GM11168 (cell line): ENCODE measurements around the gene GNG11.

Experiments
- in situ Hi-C: fragments of 300-500 bp; cut with MboI; formaldehyde crosslinking; loops from one replicate; pipeline ENCODE4 v1.12.0; 2022; ENCODE audit warnings: low sequenced_read_pairs; ENCODE audit not compliant: unreplicated experiment

The GNG11 gene

DNA sequence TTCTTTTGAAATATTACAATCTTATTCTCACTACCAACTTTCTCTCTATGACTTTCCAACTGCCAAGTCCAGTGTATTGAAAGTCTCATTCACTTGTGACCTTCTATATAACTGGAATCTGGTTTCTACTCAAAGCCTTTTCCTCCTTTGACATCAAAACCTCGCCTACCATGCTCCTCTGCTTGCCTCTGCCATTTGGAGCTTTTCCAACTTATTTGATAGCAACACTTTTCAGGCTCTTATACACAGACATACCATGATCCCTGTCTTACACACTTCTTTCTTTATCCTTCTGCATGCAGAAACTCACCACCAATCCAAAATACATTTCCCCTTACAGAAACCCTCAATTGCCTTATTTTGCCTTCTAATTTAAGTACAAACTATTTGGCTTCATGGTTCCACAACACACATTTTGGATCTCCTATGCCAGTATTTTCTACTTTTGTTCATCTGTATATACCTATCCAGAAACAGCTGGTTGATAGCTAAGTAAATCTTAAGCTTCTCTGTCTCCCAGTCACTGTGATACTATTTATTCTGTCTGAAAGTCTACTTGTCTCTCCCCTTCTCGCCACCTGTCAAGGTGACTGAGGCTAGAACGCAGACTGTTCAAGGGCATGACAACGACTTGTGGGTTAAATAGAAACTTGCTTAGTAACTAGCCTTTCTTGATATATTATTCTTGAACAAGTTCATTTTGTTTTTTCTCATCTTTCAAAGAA lies 22.4 kb downstream of the GNG11 start:
- in situ Hi-C loops: no loop called here

DNA sequence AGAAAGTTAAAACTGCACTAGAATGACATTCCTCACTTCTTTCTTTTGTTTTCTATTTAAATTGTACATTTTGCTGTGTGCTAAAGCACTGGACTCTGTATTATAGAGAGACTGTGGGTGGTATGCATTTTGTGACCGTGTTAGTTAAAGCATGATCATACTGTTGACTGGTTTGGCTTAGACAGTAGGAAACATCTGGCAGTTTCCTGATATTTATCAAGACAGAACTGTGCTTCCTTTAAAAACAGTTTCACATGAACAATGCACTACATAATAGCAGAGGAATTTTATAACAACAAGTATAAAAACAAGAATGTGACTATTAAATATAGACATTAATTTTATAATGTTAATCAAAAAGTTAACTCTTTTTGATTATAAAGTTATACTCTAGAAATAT lies 23.1 kb downstream of the GNG11 start:
- in situ Hi-C loops: no loop called here

DNA sequence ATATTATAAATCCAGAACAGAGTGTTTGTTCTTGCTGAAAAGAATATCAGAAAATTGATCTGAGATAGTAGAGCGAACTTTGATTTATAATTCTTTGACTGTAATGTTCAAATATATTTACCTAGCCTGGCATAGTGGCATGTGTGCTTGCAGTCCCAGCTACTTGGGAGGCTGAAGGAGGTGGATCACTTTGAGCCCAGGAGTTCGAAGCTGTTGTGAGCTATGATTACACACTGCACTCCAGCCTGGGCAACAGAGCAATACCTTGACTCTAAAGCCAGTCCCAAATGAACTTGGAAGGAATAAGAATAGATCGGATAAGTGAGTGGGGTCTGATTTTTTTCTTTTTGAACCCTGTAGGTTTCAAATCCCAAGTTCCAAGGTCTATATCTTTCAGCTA lies 23.5 kb downstream of the GNG11 start:
- in situ Hi-C loops: no loop called here

DNA sequence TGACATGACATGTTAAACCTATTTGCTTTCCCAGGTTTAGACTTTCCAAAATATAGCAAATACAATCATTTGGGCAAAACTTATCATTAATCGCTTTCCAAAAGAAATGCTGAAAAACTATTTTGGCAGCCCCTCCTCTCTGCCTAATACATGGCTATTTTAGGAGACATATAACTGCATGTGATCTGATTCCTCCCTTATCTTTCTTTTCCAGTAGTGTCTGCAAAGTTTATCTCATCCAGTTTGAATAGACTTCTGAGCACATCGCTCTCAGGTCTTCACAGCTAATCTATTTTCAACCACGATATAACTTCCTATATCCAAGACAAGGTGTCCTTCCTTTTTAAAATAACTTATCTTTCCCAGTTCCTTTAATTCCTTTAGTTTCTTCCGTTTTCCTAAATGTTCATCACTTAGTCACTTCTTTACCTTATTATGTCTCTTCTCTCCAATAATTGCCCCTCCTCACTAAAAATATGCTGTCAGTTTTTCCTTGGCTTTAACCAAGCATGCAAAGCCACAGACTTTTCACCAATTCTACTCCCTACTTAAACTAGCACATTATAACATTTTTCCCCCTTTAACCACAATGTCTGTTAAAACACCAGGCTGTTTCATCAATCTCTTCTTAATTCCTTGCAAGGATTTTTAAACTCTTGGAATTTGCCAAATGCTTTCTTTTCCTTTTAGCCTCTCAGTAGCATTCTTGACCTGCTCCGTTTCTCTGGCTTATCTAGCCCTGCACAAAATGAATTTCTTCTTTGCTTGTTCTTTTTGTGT lies 24.4 kb downstream of the GNG11 start:
- in situ Hi-C loops: no loop called here

DNA sequence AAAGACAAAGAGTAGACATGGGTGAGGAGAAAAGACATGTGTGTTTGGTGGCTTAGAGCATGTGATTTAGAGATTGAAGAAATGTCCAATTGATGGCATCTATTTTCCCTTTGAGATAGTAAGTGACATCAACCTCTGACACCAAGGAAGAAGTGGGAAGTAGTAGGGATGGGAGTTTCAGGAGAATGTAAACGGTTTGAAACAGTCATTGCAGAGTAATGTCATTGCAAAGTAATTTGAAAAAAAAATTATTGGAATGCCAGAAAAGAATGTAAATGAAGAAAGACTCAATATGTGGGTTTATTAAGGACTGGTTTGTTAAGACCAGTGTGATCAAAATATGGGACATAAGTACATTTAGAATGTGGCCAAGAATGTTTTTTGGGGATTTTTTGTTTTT lies 26.6 kb downstream of the GNG11 start:
- in situ Hi-C loops: no loop called here

DNA sequence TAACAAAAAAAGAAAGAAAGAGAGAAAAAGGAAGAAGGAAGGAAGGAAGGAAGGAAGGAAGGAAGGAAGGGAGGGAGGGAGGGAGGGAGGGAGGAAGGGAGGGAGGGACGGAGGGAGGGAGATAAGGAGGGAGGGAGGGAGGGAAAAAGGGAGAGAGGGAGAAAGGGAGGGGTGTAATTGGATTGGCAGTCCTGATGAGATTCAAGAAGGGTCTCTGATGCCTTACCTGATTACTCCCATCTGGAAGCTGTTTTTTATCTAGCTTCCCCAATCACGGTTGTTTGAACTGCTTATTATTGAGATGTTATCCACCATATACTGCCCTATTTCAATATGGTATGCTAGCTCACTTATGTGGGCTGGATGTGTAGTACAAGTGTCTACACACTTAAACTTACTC lies 27.3 kb downstream of the GNG11 start:
- in situ Hi-C loops: no loop called here

DNA sequence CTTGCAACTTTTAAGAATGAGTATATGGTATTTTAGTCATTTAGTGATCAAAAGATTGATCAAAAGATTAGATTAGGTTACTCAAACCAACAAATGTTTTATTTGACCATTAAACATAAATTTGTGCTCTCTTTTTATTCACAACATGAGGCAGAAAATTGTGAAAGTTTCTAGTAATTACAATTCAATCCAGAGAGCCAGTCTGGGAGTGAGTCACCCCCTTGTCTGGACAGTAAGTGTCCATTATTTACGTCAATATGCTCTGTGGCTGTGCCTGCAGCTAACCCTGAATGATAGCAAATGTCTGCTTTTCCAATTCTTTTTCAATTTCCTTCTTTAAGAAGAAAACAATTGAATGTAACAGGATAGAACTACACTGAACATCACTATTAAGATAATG lies 27.9 kb downstream of the GNG11 start:
- in situ Hi-C loops: no loop called here

DNA sequence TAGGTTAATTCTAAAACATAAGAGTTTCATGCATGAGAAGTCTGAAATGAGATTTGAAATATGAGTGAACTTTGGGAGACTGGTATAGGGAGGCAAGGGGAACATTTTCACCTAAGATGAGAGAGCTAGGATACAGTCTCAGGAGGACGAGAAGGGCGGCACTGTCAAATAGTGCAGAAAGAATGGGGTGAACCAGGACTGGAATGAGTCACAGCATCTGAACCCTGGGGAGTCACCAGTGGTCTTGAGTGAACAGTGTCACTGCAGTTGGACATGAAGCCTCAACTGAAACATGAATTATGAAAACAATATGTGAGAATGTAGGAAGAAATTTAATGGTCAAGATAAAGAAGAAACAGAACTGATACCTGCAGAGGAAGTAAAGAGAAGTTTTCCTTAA lies 33.8 kb downstream of the GNG11 start:
- in situ Hi-C loops: no loop called here

DNA sequence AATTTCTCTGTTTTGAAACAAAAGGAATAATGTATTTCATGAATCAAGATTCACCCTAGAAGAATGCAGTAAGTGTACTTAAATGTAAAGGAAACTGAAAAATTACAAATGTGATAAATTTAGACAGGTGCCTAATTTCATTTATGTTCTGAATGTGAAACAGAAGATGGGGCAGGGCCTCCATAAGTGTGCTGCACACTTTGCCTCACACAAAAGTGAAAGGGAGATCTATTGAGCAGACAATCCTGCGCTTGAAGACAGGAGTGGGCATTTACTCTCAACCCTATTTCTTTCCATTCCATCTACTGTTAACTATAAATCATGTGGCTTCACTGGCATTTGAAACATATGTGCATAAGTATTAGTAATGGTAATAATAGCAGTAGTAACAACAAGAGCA lies 36.2 kb downstream of the GNG11 start:
- in situ Hi-C loops: no loop called here

DNA sequence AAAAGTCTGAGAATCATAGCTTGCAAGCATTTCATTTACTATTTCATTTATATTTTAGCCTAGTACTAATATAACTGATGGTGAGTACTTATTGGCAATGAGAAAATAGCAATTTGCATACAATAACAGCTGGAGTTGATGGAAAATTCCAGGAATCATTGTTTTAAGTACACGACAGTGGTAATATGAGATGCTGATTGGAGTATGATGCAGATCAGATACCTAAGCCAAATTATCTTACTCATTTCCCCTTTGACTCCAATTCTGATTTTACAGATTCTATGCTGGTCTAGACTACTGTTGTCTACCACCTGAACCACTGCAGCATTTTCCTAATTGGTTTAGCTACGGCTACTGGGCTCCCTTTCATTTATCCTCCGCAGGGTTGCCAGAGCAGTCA lies 36.7 kb downstream of the GNG11 start:
- in situ Hi-C loops: no loop called here

DNA sequence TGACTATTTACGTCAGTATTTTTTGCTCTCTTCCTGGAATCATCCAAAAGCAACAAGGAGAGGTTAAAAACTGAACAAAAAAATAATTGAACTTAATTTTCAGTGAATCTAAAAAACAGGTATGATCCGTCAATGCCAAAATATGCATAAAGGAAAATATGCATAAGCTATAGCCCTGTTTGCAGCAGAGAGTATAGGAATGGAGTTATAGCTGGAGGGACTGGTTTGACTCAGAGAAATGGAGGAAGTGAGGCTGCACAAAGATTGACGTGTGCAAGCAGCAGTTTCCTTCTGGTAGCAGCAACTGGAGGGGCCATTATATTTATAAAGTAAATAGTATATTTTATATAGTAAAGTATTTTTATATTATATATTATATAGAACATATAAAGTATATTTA lies 37.1 kb downstream of the GNG11 start:
- in situ Hi-C loops: no loop called here

DNA sequence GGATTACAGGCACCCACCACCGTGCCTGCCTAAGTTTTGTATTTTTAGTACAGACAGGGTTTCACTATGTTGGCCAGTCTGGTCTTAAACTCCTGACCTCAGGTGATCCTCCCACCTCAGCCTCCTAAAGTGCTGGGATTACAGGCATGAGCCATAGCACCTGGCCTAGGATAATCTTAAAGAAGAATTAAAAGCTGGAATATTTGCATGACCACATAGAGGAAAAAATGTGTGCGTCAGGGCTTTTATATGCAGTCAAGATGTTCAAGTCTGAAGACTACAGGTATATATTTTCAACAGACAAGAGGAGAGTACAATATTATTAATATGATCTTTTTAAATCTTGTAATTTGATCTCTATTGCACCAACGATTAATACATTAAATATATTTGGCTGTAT lies 39.5 kb downstream of the GNG11 start:
- in situ Hi-C loops: no loop called here

DNA sequence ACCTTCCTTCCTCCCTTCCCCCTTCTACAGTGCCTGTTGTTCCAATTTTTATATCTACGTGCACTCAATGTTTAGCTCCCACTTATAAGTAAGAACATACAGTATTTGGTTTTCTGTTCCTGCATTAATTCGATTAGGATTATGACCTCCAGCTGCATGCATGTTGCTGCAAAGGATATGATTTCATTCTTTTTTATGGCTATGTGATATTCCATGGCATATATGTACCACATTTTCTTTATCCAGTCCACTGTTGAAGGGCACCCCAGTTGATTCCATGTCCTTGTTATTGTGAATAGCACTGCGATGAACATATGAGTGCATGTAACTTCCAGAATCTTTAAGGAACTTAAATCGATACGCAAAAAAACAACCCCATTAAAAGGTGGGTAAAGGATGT lies 42.7 kb downstream of the GNG11 start:
- in situ Hi-C loops: no loop called here

DNA sequence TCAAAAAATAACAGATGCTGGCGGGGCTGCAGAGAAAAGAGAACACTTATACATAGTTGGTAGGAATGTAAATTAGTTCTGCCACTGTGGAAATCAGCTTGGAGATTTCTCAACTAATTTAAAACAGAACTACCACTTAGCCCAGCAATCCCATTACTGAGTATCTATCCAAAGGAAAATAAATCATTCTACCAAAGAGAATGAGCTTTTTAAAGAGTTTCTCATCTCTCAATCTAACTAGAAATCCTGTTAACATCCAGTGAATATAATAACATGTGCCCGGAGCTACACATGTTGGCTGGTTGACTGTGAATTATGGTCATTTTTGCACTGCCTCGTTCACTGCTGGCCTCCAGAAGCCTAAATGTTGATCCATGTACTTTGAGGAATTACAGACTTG lies 43.3 kb downstream of the GNG11 start:
- in situ Hi-C loops: no loop called here

DNA sequence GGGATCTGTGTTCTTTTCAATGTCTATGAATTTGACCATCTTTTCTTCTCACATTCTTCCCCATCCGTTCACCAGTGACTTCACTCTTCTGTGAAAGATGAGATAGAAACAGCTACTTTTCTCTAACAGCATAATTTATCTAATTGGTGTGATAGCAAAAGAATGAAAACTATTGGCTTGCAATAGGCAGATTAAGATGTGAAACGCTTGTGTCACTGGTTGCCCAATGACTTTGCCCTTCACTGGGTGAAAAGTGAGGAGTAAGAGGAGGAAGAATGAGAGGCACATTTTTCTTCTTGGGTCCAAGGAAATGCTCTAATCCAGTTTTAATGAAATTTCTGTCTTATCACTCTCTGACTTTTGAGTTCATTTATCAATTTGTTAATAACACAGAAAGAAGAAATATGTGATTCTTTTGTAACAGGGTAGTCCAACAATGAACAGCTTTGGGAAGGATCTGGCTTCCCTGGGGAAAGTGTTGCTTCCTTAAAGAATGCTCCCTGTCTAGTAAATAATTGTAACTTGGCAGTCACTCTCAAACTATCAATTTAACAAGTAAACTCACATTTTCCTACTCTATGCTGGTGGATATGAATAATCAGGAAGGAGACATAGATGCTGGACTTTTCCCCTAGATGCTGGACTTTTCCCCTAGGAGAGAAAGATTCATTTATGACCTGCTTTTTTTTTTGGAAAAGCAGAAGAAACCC lies 47.5 kb downstream of the GNG11 start:
- in situ Hi-C loops: no loop called here

DNA sequence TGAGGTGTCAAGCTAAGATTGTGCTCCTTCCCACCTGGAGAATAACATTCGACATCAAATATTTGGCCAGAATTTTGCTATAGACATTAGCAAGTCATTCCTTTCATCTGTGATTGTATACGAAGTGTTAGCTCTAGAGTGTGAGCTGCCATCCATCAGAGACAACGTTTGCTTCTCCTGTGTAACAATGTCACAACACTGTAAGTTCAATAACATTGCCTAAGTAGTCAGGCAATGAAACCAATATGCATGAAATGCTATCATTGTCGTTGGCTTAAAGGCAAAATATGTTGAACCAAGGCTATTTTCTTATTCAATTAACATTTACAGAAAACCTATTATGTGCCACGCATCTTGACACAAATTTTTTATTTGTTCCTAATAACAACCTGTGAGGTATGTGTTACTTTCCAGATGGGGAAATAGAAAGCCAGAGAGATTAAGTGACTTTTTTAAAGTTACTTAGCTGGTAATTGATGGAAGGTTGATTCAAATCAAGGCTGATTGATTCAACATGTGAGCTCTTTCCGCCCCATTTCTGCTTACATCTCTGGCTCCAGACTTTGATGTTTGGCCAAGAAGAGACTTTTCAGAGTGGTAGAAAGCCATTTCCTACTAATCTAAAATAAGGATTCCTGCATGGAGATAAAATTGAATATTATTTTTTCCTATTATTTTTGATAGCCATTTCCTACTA lies 50.6 kb downstream of the GNG11 start:
- in situ Hi-C loops: no loop called here

DNA sequence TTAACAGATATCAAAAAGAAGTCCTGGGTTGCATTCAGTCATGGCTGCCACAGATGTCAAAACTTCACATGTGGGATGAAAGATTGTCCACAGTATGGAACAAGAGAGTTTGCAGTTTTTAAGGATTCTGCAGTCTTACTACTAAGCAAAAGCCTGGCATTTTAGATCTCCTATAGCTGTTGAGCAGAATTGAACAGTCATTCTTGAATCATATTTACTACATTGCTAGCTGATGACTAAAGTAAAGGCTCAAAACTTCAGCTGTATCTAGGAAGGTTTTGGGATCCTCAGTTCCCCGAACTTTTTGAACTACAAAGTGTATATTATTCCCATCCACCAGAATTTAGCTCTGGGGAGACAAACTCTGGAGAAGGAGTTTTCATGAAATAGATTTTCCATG lies 51.6 kb downstream of the GNG11 start:
- in situ Hi-C loops: no loop called here

DNA sequence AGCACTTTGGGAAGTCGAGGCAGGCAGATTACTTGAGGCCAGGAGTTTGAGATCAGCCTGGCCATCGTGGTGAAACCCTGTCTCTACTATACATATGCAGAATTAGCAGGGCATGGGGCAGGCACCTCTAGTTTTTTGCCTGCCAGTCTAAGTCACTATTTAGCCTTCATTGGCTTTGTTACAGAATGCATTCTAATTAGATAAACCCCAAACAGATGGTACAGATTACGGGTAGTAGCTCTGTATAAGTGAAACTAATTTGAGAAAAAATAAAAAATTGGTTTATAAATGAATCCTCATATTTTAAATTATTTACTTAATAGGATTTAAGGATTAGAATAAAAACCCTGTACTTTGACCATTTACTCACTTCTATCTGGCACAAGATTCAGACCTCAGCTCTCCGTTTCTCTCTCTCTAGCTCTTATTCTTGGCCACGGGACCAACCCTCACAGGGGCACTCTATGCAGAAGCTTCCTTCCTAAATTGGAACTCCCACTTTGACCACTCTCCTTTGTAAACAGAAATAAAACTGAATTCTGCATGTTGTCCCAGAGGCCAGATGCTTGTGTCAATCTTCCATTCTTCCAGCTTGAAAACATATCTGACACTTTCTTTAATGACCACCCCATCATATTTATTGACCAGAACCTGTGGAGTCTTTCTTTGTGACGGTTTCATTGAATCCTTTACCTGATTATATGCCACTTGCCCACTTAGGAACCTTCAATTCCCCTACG lies 55.8 kb downstream of the GNG11 start:
- in situ Hi-C loops: no loop called here
